SK-N-SH (cell line): ENCODE data around the gene CACNA2D1.

Experiments used
- EZH2phosphoT487 ChIP-seq: fragments of 200-600 bp; sonication (generic); IDR thresholded peaks from 2 replicates; pipeline ENCODE4 v1.6.1; 2017; ENCODE audit warnings: low read depth, mixed run types, mild to moderate bottlenecking, antibody characterized with exemption, moderate library complexity, borderline replicate concordance
- JUND ChIP-seq: IDR thresholded peaks from 2 replicates; pipeline ENCODE4 v1.4.0; 2012
- NFIC ChIP-seq: IDR thresholded peaks from 2 replicates; pipeline ENCODE4 v1.4.0; 2012; ENCODE audit warnings: borderline replicate concordance
- RFX5 ChIP-seq: IDR thresholded peaks from 2 replicates; pipeline ENCODE4 v1.6.1; 2012; ENCODE audit warnings: mild to moderate bottlenecking, improper control_type of control experiment, low read length
- RXRA ChIP-seq: IDR thresholded peaks from 2 replicates; pipeline ENCODE4 v1.4.0; 2012; ENCODE audit warnings: low read depth, mild to moderate bottlenecking, borderline replicate concordance
- SMC3 ChIP-seq: IDR thresholded peaks from 2 replicates; pipeline ENCODE4 v1.6.1; 2012; ENCODE audit warnings: low read depth, low read length, improper control_type of control experiment
- YY1 ChIP-seq: IDR thresholded peaks from 2 replicates; pipeline ENCODE4 v1.4.0; 2012; ENCODE audit warnings: low read depth, mild to moderate bottlenecking
- TF ChIP-seq, protein P1 (sequence below): fragments of 200-600 bp; sonication (generic); IDR thresholded peaks from 2 replicates; pipeline ENCODE4 v1.6.1; 2017; ENCODE audit warnings: antibody characterized with exemption, mild to moderate bottlenecking, moderate library complexity
- TF ChIP-seq, protein P2 (sequence below): IDR thresholded peaks from 2 replicates; pipeline ENCODE4 v1.4.0; 2012; ENCODE audit warnings: low read depth, borderline replicate concordance

DNA sequence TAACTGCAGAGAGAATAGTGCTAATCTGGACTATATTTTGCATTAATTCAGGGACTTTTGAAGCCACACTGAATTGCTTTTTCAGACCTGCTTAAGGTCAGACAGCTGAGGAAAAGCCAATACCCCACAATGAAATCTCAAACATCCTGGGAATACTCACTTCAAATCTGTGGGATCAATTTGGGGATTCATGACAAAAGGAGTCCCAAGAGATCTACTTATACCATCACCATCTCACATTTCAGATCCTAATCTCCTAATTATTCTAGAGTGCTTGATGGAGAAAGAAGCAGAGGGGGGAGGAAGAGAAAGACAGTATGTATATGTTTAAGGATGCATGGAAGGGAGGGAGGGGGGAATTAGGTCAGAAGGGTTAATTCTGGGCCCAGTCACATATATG lies 202.2 kb downstream of the CACNA2D1 start:
- TF ChIP-seq RXRA: no peak
- TF ChIP-seq NFIC: no peak
- TF ChIP-seq SMC3: no peak
- no peak for TF ChIP-seq YY1
- TF ChIP-seq, protein P1, sequence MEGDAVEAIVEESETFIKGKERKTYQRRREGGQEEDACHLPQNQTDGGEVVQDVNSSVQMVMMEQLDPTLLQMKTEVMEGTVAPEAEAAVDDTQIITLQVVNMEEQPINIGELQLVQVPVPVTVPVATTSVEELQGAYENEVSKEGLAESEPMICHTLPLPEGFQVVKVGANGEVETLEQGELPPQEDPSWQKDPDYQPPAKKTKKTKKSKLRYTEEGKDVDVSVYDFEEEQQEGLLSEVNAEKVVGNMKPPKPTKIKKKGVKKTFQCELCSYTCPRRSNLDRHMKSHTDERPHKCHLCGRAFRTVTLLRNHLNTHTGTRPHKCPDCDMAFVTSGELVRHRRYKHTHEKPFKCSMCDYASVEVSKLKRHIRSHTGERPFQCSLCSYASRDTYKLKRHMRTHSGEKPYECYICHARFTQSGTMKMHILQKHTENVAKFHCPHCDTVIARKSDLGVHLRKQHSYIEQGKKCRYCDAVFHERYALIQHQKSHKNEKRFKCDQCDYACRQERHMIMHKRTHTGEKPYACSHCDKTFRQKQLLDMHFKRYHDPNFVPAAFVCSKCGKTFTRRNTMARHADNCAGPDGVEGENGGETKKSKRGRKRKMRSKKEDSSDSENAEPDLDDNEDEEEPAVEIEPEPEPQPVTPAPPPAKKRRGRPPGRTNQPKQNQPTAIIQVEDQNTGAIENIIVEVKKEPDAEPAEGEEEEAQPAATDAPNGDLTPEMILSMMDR: no peak
- no peak for TF ChIP-seq JUND
- TF ChIP-seq, protein P2, sequence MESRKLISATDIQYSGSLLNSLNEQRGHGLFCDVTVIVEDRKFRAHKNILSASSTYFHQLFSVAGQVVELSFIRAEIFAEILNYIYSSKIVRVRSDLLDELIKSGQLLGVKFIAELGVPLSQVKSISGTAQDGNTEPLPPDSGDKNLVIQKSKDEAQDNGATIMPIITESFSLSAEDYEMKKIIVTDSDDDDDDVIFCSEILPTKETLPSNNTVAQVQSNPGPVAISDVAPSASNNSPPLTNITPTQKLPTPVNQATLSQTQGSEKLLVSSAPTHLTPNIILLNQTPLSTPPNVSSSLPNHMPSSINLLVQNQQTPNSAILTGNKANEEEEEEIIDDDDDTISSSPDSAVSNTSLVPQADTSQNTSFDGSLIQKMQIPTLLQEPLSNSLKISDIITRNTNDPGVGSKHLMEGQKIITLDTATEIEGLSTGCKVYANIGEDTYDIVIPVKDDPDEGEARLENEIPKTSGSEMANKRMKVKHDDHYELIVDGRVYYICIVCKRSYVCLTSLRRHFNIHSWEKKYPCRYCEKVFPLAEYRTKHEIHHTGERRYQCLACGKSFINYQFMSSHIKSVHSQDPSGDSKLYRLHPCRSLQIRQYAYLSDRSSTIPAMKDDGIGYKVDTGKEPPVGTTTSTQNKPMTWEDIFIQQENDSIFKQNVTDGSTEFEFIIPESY: no peak
- no peak for TF ChIP-seq RFX5
- TF ChIP-seq EZH2phosphoT487: no peak
